Endothelial cell of umbilical vein (primary cell): ENCODE data around the gene TENT5C. TPM values are rescaled to one million over a fixed set of nuclear protein-coding genes. Genes with fewer than 3 reads are reported as not detected.

Experiments
- BruUV-seq: library from RNA; stranded (reverse); fragments of 400-500 nt; replicated peaks from 2 replicates; lab custom pipeline; 2021; lab: Mats Ljungman, UMichigan
- CTCF ChIA-PET: fragments of 300-600, 350-600 bp; sonication (Branson Sonifier 250); formaldehyde crosslinking; loops from one replicate; lab custom pipeline; 2021; ENCODE audit warnings: antibody characterized with exemption, inconsistent platforms; lab: Charles Lee
- POLR2A ChIA-PET: fragments of 300-600, 350-600 bp; sonication (Branson Sonifier 250); formaldehyde crosslinking; loops from one replicate; lab custom pipeline; 2021; ENCODE audit warnings: antibody characterized with exemption, inconsistent platforms; lab: Charles Lee
- DNase-seq: peaks from one replicate; pipeline ENCODE4 v3.0.0-alpha.2; 2011; ENCODE audit warnings: low read depth, low spot score
- FAIRE-seq: peaks from 2 replicates; lab custom pipeline; 2011; peaks lifted over from hg19 to GRCh38; lab: Jason Lieb, UNC
- H2AFZ ChIP-seq: 2 replicates; pipeline ENCODE4 v1.6.0; 2012; ENCODE audit warnings: low read depth, low read length, control low read depth, inconsistent platforms
- H3K27ac ChIP-seq: 2 replicates; pipeline ENCODE4 v1.5.1; 2011; ENCODE audit warnings: low read depth, mild to moderate bottlenecking, control low read depth, low read length, moderate library complexity; ENCODE audit not compliant: insufficient read depth
- H3K27me3 ChIP-seq, 2 experiments: 2 replicates each; pipeline versions ENCODE4 v1.6.0 to v1.6.1; 2011; ENCODE audit warnings: low read length in 2 of 2, mixed read lengths in 1 of 2; ENCODE audit not compliant: control insufficient read depth in 2 of 2, insufficient read depth in 2 of 2
- H3K36me3 ChIP-seq, 2 experiments: 2 replicates in 1 of 2; 3 replicates in 1 of 2; pipeline ENCODE4 v1.5.1; 2011; ENCODE audit warnings: low read length in 2 of 2, mild to moderate bottlenecking in 1 of 2, moderate library complexity in 1 of 2; ENCODE audit not compliant: control insufficient read depth in 2 of 2, insufficient read depth in 2 of 2; ENCODE audit errors: extremely low read depth in 1 of 2
- H3K4me1 ChIP-seq: 3 replicates; pipeline ENCODE4 v1.5.1; 2011; ENCODE audit warnings: mild to moderate bottlenecking, low read length; ENCODE audit not compliant: control insufficient read depth, insufficient read depth; ENCODE audit errors: extremely low read depth
- H3K4me2 ChIP-seq: 2 replicates; pipeline ENCODE4 v1.6.1; 2011; ENCODE audit warnings: low read length, control low read depth, mixed read lengths; ENCODE audit not compliant: insufficient read depth
- H3K4me3 ChIP-seq, 3 experiments: fragments of 200-600 bp in 1 of 3; sonication (generic), shearing (Covaris generic) in 1 of 3; replicated peaks in 1 of 3; 2 replicates each; pipeline ENCODE4 v1.5.1; 2011 to 2016; ENCODE audit warnings: control low read depth in 3 of 3, low read length in 3 of 3, mild to moderate bottlenecking in 2 of 3, inconsistent platforms in 1 of 3, low read depth in 1 of 3, moderate library complexity in 1 of 3; ENCODE audit not compliant: insufficient read depth in 1 of 3
- H3K79me2 ChIP-seq: 2 replicates; pipeline ENCODE4 v1.6.0; 2012; ENCODE audit warnings: low read length, inconsistent platforms; ENCODE audit not compliant: control insufficient read depth, insufficient read depth
- H3K9ac ChIP-seq: replicated peaks from 2 replicates; pipeline ENCODE3; 2011; ENCODE audit warnings: low read length, control low read depth; ENCODE audit not compliant: insufficient read depth; ENCODE audit errors: extremely low read depth
- H3K9me1 ChIP-seq: replicated peaks from 3 replicates; pipeline ENCODE4 v1.6.0; 2011; ENCODE audit warnings: mild to moderate bottlenecking, low read length; ENCODE audit not compliant: control insufficient read depth, insufficient read depth; ENCODE audit errors: extremely low read depth
- H3K9me3 ChIP-seq: replicated peaks from 2 replicates; pipeline ENCODE4 v1.5.1; 2012; ENCODE audit warnings: low read length, inconsistent platforms; ENCODE audit not compliant: control insufficient read depth, insufficient read depth
- H4K20me1 ChIP-seq: replicated peaks from 2 replicates; pipeline ENCODE3; 2011; ENCODE audit warnings: mild to moderate bottlenecking, low read length; ENCODE audit not compliant: control insufficient read depth, insufficient read depth; ENCODE audit errors: extremely low read depth
- CTCF ChIP-seq, 2 donors: IDR thresholded peaks; 1 replicate in 1 of 2; 2 replicates in 1 of 2; pipeline ENCODE4 v1.5.1; 2011; ENCODE audit warnings: low read length in 2 of 2, mild to moderate bottlenecking in 2 of 2, moderate library complexity in 2 of 2, control low read depth in 1 of 2, inconsistent platforms in 1 of 2, low read depth in 1 of 2; ENCODE audit not compliant: insufficient read depth in 1 of 2; ENCODE audit errors: extremely low read depth in 1 of 2
- EZH2 ChIP-seq: IDR thresholded peaks from 2 replicates; pipeline ENCODE4 v1.6.1; 2012; ENCODE audit warnings: borderline replicate concordance, low read depth, mild to moderate bottlenecking, moderate library complexity, low read length, inconsistent platforms; ENCODE audit not compliant: severe bottlenecking
- FOS ChIP-seq: IDR thresholded peaks from 2 replicates; pipeline ENCODE4 v1.6.1; 2011; ENCODE audit warnings: mild to moderate bottlenecking, low read length, moderate library complexity, borderline replicate concordance; ENCODE audit not compliant: insufficient read depth
- GATA2 ChIP-seq: IDR thresholded peaks from 2 replicates; pipeline ENCODE4 v1.7.0; 2011; ENCODE audit warnings: low read depth, mild to moderate bottlenecking, moderate library complexity, mixed read lengths, low read length; ENCODE audit not compliant: insufficient read length, insufficient read depth
- JUN ChIP-seq: IDR thresholded peaks from 2 replicates; pipeline ENCODE4 v1.6.1; 2011; ENCODE audit warnings: borderline replicate concordance, low read depth; ENCODE audit not compliant: insufficient read length, insufficient read depth
- MYC ChIP-seq: IDR thresholded peaks from one replicate; pipeline ENCODE4 v1.6.1; 2011; ENCODE audit warnings: mild to moderate bottlenecking, low read depth, low read length
- POLR2A ChIP-seq: IDR thresholded peaks from 2 replicates; pipeline ENCODE4 v1.6.1; 2012; ENCODE audit warnings: low read depth, mild to moderate bottlenecking, control low read depth, low read length
- POLR2AphosphoS5 ChIP-seq: IDR thresholded peaks from 2 replicates; pipeline ENCODE4 v1.6.1; 2012; ENCODE audit warnings: low read depth, mild to moderate bottlenecking, control low read depth, low read length, moderate library complexity; ENCODE audit not compliant: insufficient read depth
- dilution Hi-C: fragments of 300-500 bp; cut with MboI; formaldehyde crosslinking; loops from one replicate; pipeline ENCODE4 v1.15.0; 2019; ENCODE audit warnings: low sequenced_read_pairs; ENCODE audit not compliant: extremely low pct_ligation_motif_present
- intact Hi-C: fragments of 100-400 bp; cut with micrococcal nuclease; formaldehyde crosslinking; loops from one replicate; pipeline ENCODE4 v1.10.0; 2022
- polyA plus RNA-seq, 4 experiments: library from polyadenylated mRNA; depleted of rRNA in 3 of 4; stranded (reverse) in 3 of 4; unstranded in 1 of 4; fragments of >200 nt; gene quantifications; 2 replicates each; pipeline versions ENCODE4 v1.2.1 to v1.2.3, GENCODE V29; 2011 to 2012; ENCODE audit warnings: missing spikeins in 1 of 4
- total RNA-seq: library from RNA; stranded (reverse); gene quantifications from 2 replicates; pipeline ENCODE4 v1.2.3, GENCODE V29; 2021
- TF ChIP-seq, protein P1 (sequence below): IDR thresholded peaks from 2 replicates; pipeline ENCODE4 v1.6.1; 2011; ENCODE audit not compliant: insufficient read depth, insufficient read length

Gene TENT5C
- total and polyA plus RNA-seq, 2 donors (not counting 3 experiments of a cell fraction or from before 2014, with no cell fraction given) = 0.06 to 0.22 TPM

- Histone ChIP-seq H2AFZ (no peak overlapping the region), H3K79me2 (no peaks in the 10 kb centered on the region), H3K4me2 (no peak overlapping the region), H3K9ac (no peak overlapping the region), H3K27me3 (peaks cover 7 to 10% of the 10 kb centered on the region in 2 experiments), H3K9me3 (no peaks in the 10 kb centered on the region), H4K20me1 (no peaks in the 10 kb centered on the region), H3K9me1 (no peaks in the 10 kb centered on the region), H3K36me3 (no peaks in the 10 kb centered on the region), H3K27ac (no peak overlapping the region), H3K4me1 (no peaks in the 10 kb centered on the region), H3K4me3 (no peak overlapping the region)
- BruUV-seq = no TSS peak
- ChIA-PET POLR2A (no interaction called here), CTCF (no interaction called here)
- TF ChIP-seq POLR2AphosphoS5 = no peak
- no peak for TF ChIP-seq FOS
- TF ChIP-seq POLR2A = no peak
- TF ChIP-seq CTCF (IDR thresholded peaks at IDR 0.05; ENCODE audit: extremely low read depth in 1 of 2, insufficient read depth in 1 of 2, low read depth in 1 of 2, low read length in 2 of 2) = no peak
- TF ChIP-seq, protein P1, sequence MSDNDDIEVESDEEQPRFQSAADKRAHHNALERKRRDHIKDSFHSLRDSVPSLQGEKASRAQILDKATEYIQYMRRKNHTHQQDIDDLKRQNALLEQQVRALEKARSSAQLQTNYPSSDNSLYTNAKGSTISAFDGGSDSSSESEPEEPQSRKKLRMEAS = no peak
- TF ChIP-seq EZH2 = no peak
- no peak for TF ChIP-seq GATA2
- TF ChIP-seq MYC = no peak
- no peak for TF ChIP-seq JUN
- DNase-seq (no peak), FAIRE-seq (no peak)
- dilution Hi-C loops (no loop called here), intact Hi-C loops (no loop called here)
These were observed 41.1 kb downstream of the TENT5C start for GRCh38 chr1:117646956-117647355.
